ENCODE measurements around the gene CCDC60. TPM values are rescaled to one million over a fixed set of nuclear protein-coding genes. Genes with fewer than 3 reads are reported as not detected.

Gene CCDC60
- total RNA-seq, 1 experiment from 2014 or later: not detected

GRCh38 chr12:119294211-119294610 is 40.3 kb upstream of the CCDC60 start:
- Histone ChIP-seq H3K9me3 (ENCODE audit: low read depth, low read length, poor library complexity, severe bottlenecking) (no peaks in the 10 kb centered on the region), H3K4me1 (ENCODE audit: insufficient read depth, low read length, poor library complexity, severe bottlenecking) (no peaks in the 10 kb centered on the region), H3K27ac (ENCODE audit: low read depth, low read length, poor library complexity, severe bottlenecking) (no peak overlapping the region), H3K4me3 (ENCODE audit: low read depth, low read length, poor library complexity, severe bottlenecking) (no peak overlapping the region), H3K36me3 (ENCODE audit: insufficient read depth, low read length, poor library complexity, severe bottlenecking) (no peaks in the 10 kb centered on the region), H3K27me3 (replicated peaks; ENCODE audit: insufficient read depth, low read depth, low read length, poor library complexity) (peaks cover 85% of the 10 kb centered on the region)
- no TSS peak for BruUV-seq (replicated peaks)
- ChIA-PET POLR2A (ENCODE audit: low non-redundant PET) (no interaction called here), CTCF (no interaction called here)
- no peak for DNase-seq (ENCODE audit: low spot score)
- no peak for TF ChIP-seq EZH2 (IDR thresholded peaks at IDR 0.05; ENCODE audit: borderline replicate concordance, low read depth, low read length, poor library complexity, severe bottlenecking)
- no peak for TF ChIP-seq CTCF (conservative IDR thresholded peaks at IDR 0.05; ENCODE audit: low read depth, low read length)
- intact Hi-C loops (cut with micrococcal nuclease; ENCODE audit: unreplicated experiment): no loop called here

GRCh38 chr12:119296535-119296934 is 38.0 kb upstream of the CCDC60 start:
- intact Hi-C loops (cut with micrococcal nuclease; ENCODE audit: unreplicated experiment): no loop called here

GRCh38 chr12:119299130-119299529 is 35.4 kb upstream of the CCDC60 start:
- CTCF ChIA-PET: no interaction called here
- POLR2A ChIA-PET (ENCODE audit: low non-redundant PET): no interaction called here

More at GRCh38 chr12:119296535-119296934, 38.0 kb upstream of the CCDC60 start:
- TF ChIP-seq CTCF (conservative IDR thresholded peaks at IDR 0.05; ENCODE audit: low read depth, low read length): no peak
- TF ChIP-seq EZH2 (IDR thresholded peaks at IDR 0.05; ENCODE audit: borderline replicate concordance, low read depth, low read length, poor library complexity, severe bottlenecking): no peak
- peaks cover 79% of the 10 kb centered on the region for H3K27me3 ChIP-seq (replicated peaks; ENCODE audit: insufficient read depth, low read depth, low read length, poor library complexity)
- H3K36me3 ChIP-seq (ENCODE audit: insufficient read depth, low read length, poor library complexity, severe bottlenecking): no peaks in the 10 kb centered on the region
- BruUV-seq (replicated peaks): no TSS peak
- H3K27ac ChIP-seq (ENCODE audit: low read depth, low read length, poor library complexity, severe bottlenecking): no peak overlapping the region
- no peaks in the 10 kb centered on the region for H3K4me1 ChIP-seq (ENCODE audit: insufficient read depth, low read length, poor library complexity, severe bottlenecking)
- DNase-seq (ENCODE audit: low spot score): no peak
- no peak overlapping the region for H3K4me3 ChIP-seq (ENCODE audit: low read depth, low read length, poor library complexity, severe bottlenecking)
- H3K9me3 ChIP-seq (ENCODE audit: low read depth, low read length, poor library complexity, severe bottlenecking): no peaks in the 10 kb centered on the region
- CTCF ChIA-PET: no interaction called here
- POLR2A ChIA-PET (ENCODE audit: low non-redundant PET): no interaction called here

More at GRCh38 chr12:119299130-119299529, 35.4 kb upstream of the CCDC60 start:
- H3K4me3 ChIP-seq (ENCODE audit: low read depth, low read length, poor library complexity, severe bottlenecking): no peak overlapping the region
- intact Hi-C loops (cut with micrococcal nuclease; ENCODE audit: unreplicated experiment): no loop called here
- peaks cover 67% of the 10 kb centered on the region for H3K27me3 ChIP-seq (replicated peaks; ENCODE audit: insufficient read depth, low read depth, low read length, poor library complexity)
- H3K9me3 ChIP-seq (ENCODE audit: low read depth, low read length, poor library complexity, severe bottlenecking): no peaks in the 10 kb centered on the region
- BruUV-seq (replicated peaks): no TSS peak
- no peak overlapping the region for H3K27ac ChIP-seq (ENCODE audit: low read depth, low read length, poor library complexity, severe bottlenecking)
- H3K4me1 ChIP-seq (ENCODE audit: insufficient read depth, low read length, poor library complexity, severe bottlenecking): no peaks in the 10 kb centered on the region
- no peaks in the 10 kb centered on the region for H3K36me3 ChIP-seq (ENCODE audit: insufficient read depth, low read length, poor library complexity, severe bottlenecking)
- TF ChIP-seq CTCF (conservative IDR thresholded peaks at IDR 0.05; ENCODE audit: low read depth, low read length) (no peak), EZH2 (IDR thresholded peaks at IDR 0.05; ENCODE audit: borderline replicate concordance, low read depth, low read length, poor library complexity, severe bottlenecking) (no peak)
- no peak for DNase-seq (ENCODE audit: low spot score)

Measured in A673 (cell line).